Measurements from ENCODE around the gene CRMP1.

Gene CRMP1

DNA sequence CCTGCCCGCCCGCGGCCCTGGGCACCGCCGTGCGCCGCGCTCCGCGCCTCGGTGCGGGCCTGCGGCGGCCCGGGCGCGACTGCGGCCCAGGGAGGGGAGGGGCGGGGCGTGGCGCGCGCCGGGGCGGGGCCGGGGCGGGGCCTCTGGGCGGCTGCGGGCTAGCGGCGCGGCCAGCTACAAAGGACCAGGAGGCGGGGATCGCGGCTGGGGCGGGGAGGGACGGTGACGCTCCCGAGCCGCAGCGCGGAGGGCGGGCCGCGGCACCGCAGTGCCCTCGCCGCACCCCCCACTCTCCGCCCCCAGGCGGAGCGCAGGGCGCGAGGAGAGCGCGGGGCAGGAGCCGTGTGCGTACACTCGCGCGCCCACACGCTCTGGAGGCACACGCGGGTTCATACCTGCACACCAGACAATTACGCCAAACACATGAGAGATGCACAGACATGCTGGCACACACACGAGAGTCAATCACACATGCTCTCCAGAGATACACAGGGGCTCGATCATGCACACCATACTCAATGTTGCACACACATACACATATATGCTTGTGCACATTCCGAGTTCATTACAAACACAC, at the start of gene CRMP1:
TSS of gene CRMP1 (minus strand) at position 83 of the 577 bp plus-strand sequence. CDS start 117 bp downstream, outside the sequence.
- no peak for DNase-seq (ENCODE audit: low read depth in 3 of 3, low spot score in 1 of 3)

DNA sequence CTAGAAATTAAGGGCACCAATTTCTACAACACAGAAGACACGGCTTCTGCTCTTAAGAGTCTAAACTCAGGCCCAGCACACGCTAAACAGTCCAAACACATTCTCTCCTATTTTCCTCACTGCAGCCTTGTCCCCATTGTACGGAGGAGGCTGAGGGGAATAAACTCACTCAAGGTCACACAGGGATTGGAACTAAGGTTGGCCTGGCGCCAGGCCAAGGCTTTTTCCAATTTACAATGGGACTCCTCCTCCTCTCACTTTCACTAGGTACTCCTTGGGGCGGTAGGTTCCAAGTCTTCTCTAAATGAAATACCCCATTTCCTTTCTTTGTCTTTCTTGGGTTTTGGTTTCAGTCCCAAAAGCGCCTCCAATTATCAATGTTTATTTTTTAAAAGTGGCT, 48.7 kb upstream of the CRMP1 start:
- no peak for DNase-seq (ENCODE audit: low read depth in 3 of 3, low spot score in 1 of 3)

DNA sequence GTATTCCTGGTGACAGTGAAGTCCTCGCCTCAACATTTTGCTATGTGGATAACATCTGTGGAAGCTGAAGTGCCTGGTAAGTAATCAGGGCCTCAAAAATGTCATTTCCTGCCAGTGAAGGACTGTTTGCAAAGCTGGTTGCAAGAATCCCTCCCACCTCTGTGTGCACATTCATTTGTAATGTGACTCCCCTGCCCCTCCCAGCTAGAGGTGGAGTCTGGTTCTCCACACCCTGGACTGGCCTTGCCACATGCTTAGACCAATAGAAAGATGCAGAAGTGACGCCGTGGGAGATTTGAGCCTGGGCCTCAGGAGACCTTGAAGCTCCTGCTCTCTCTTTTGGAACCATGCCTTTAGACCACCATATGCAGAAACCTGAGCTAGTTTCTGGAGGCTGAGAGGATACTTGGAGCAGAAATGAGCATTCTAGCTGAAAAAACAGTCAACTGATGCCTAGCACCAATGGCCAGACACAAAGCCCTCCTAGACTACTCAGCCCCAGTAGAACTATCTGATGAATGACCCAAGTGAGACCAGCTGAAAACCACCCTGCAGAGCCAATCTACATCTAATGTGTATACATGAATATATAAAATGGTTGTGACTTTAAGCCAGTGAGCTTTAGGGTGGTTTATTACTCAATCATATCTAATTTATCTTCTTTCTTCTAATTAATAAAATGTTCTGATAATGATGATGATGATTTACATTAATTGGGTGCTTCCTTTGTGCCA, 47.8 kb upstream of the CRMP1 start:
- no peak for DNase-seq (ENCODE audit: low read depth in 3 of 3, low spot score in 1 of 3)

DNA sequence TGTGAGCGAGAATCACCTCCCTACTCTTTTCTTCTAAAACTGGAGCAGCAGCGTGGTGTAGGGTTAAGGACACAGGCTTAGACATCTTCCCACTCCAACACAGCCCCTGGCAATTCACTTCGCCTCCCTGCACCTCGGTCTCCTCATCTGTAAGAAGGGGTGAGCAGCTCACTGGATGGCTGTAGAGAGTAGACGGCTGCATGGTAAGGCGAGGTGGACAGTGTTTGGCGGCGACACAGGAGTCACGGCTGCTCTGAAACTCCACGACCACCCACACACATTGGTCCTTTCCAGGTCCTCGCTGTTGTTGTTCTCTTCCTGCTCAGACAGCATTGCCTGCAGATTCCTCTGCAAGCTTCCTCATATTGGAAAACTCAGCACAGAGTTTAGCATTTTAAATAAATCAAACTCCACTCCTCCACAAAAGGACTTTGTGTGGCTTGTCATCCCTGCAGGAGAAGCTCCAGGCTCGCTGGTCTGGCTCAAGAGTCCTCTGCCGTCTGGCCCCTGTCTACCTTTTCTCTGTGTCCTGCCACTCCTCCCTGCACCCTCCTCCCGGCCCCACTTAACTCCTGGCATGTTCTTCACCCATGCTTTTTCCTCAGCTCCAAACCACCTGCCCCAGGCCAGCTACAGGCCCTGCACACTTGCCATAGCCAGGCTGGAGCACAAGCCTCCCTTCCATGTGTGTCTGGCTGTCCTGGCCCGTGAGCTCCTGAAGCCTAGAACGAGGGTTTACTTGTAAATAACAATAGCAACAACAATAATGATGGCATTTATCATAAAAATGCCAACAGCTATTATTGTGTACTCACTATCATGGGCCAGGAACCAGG, 41.3 kb upstream of the CRMP1 start:
- DNase-seq (ENCODE audit: low read depth in 3 of 3, low spot score in 1 of 3) = no peak

DNA sequence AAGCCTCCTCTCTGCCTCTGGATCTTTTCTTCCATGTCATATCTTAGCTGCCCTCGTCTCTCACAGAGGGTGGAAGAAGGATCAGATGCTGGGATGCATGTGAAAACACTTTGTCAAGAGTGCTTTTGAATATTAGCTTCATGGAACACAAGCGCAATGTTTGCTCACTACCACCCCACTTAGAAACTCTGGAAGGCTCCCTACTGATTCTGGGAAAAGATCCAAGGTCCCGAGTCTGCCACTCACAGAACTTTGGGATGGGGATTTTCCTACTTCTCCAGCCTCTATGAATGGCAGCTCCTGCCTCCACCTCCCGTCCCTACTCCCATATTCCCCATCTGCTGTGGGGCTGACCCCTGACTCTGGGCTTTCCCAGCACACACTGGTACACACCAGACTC, 40.2 kb upstream of the CRMP1 start:
- no peak for DNase-seq (ENCODE audit: low read depth in 3 of 3, low spot score in 1 of 3)

DNA sequence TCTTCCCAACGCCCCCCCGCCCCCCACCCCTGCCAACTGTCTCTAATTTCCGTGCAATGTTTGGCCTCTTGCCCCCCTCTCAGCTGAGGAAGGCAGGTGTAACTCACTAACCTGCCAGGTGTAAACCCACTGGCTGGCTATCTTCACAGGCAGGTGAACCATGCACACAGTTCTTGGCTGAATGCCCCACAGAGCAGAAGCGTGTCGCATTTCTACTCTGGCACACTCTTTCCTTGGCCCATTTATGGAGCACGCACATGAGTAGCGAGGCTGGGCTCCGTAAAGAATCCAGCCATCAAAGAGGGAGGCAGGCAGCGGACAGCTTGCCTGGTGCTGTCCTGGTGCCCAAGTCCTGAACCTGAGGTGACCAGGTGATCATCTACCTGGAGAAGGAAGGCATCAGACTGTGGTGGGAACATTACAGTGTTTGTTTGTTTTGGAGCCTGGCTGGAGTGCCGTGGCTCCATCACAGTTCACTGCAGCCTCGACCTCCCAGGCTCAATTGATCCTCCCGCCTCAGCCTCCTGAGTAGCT, 39.2 kb upstream of the CRMP1 start:
- no peak for DNase-seq (ENCODE audit: low read depth in 3 of 3, low spot score in 1 of 3)

DNA sequence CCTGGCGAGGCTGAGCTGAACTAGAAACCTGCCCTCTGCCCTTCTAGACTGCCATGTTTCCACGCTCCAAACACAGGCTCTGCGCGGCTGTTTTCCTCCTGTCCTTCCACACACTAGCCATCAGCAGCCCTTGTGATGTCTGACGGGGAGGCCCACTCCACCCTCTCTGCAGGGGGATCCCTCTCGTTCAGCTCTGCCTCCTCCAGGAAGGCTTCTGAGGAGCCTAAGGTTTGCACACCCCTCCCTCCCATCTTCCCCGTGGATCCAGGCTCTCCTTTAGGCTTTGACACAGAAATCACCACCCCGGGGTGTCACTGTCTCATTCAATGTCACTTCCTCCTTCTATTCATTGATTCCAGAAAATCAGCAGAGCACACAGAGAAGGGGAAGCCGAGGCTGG, 38.6 kb upstream of the CRMP1 start:
- no peak for DNase-seq (ENCODE audit: low read depth in 3 of 3, low spot score in 1 of 3)

DNA sequence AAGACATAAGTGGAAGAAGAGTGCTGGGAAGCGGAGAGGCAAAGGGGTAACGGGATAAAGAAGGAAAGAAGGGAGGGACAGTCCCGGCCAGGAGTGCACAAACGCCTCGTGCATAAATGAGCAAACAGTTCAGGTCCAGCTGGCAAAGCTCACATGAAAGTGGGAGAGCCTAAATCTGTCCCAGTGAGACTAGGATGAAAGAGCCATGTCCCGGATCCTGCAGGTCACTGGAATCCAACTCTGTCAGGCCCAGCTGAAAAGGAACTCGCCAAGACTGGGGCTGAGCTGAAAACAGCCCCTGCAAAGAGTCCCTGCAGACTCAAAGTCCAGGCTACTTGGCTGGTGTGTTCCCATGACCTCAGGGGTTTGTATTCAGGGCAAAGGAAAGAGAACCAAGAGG, 38.0 kb upstream of the CRMP1 start:
- DNase-seq (ENCODE audit: low read depth in 3 of 3, low spot score in 1 of 3) = no peak

DNA sequence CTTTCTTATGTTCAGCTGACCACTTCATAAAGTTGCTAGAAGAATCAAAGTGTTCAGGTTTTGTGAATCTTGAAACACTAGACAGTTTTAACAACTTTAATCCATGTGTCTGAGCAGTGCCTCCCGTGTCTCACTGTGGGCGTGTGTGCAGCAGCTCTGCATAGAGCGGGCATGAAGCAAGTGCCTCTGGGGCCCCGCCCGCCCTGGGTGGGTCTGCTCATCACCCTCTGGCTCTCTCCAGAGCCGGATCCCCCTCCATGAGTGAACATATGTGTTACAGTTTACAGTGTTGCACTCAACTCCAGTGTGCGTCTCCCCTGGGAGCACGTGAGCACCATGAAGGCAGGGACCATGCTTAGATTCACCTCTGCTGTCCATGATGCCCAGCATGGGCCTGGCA, 37.6 kb upstream of the CRMP1 start:
- no peak for DNase-seq (ENCODE audit: low read depth in 3 of 3, low spot score in 1 of 3)

DNA sequence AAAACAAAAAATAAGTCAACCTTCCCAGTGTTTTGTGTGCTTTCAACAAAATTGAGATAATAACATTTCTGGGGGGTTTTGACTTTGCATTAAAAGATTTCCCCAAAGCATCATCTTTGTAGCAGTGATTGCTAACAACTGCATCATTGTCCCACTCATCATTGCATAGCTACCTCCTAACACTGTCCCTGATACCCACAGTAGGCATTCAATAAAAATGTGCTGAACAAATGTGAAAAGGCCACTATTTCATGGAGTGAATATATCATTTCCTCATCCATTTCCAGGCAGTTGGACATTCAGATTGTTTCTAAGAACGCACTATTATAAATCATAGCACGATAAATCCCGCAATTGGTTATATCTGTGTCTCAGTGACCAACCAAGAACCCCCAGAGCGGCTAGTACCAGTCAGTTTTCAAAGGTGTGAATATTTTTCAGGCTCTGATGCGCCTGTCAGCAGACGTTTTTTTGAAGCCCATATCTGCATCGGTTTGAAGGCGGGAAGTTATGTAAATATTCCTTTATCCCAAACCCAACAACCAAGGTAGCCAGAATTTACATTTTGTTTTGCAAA, 36.0 kb upstream of the CRMP1 start:
- DNase-seq (ENCODE audit: low read depth in 3 of 3, low spot score in 1 of 3) = no peak

DNA sequence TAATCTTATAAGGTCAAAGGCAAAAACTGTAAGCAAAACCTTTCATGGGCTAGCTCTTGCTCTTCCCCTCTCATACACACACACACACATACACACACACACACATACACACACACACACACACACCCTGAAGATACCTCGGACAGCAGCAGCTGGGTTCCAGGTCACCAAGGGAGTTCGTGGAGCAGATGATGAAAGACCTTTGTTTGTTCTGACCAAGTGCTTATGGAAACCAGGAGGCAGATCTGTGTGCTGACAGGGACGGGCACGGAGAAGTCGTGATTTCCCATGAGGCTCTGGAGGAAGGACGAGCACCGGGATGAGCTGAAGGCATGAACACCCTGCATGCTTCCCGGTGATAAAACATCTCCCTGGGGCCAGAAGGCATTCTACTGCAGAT, 35.4 kb upstream of the CRMP1 start:
- DNase-seq (ENCODE audit: low read depth in 3 of 3, low spot score in 1 of 3) = no peak

DNA sequence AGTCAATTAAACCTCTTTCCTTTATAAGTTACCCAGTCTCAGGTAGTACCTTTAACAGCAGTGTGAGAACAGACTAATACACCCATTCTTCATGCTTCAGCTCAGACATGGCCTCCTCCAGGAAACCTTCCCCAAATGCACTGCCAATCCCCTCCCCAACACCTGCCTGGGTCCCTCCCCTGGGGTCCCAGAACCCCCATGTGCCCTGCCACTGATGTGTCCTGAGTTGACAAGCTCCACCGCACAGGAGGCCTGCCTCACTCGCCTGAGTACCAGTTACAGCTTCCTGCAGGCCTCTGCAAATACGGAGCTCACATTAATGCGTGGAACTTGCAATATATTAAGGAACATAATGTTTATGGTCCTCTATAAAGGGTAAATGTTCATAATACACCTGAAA, 34.9 kb upstream of the CRMP1 start:
- no peak for DNase-seq (ENCODE audit: low read depth in 3 of 3, low spot score in 1 of 3)

DNA sequence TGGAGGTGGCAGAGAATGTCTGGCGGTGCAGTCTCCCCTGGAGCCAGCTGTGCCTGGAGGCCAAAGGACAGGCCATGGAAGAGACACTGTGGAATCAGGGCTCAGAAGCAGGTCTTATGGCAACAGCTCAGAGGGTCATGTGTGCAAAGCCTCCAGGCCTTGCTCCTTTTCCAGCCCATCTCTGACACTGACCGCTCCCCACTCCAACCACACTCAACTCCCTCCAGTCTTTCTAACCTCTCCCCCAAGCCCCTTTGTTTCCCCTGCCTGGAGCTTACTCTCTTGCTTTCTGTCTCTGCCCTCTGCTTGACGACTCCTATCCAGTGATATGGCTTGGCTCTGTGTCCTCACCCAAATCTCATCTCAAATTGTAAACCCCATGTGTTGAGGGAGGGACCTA, 34.2 kb upstream of the CRMP1 start:
- no peak for DNase-seq (ENCODE audit: low read depth in 3 of 3, low spot score in 1 of 3)

DNA sequence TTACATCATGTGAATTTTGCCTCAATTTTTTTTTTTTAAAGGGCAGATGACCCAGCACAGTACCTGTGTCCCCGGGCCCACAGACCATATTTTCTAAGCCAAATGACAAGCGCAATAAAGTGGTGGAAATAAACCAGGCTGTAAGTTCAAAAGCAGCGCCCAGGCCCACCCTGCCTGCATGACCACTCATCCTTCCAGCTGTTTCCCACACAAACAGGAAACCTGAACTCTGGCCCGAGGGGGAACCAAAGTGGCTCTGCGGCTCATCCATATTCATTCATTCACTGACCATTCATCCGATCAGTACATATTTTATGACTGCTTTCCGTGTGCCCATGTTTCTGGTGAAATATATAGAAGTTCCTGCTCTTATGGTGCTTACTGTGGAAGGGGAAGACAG, 33.7 kb upstream of the CRMP1 start:
- DNase-seq (ENCODE audit: low read depth in 3 of 3, low spot score in 1 of 3) = no peak

DNA sequence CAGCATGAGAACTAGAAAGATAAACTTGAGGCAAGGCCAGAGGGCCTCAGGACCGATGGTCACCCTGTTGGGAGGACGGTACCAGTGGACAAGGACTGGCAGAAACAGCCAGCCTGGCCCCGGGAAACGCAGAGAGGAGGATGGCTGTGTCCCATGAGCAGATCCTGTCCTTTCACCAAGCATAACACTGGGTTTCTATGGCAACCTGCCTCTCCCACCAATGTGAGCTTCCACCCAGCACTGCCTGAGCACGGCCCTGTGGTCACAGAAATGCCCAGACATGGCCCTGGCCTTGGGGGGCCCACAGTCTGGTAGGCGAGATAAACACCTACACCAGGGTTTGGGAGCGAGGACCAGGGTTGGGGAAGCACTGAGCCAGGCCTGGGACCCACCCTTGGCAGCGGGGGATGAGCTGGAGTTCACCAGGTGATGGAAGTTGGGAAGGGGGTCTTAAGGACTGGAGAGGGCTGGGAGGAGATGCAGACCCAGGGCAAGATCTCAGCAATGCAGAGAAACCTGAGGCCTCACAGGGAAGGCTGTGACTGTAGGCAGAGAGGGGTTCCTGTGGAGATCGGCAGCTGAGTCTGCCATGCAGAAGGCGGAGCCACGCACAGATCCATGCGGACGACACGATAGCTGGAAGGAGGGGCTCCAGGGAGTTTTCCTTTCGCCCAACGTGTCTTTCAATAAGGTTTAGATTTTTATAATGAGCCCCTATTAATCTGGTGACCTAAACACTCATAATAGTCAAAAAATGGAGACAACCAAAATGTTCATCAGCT, 32.7 kb upstream of the CRMP1 start:
- DNase-seq (ENCODE audit: low read depth in 3 of 3, low spot score in 1 of 3) = no peak

DNA sequence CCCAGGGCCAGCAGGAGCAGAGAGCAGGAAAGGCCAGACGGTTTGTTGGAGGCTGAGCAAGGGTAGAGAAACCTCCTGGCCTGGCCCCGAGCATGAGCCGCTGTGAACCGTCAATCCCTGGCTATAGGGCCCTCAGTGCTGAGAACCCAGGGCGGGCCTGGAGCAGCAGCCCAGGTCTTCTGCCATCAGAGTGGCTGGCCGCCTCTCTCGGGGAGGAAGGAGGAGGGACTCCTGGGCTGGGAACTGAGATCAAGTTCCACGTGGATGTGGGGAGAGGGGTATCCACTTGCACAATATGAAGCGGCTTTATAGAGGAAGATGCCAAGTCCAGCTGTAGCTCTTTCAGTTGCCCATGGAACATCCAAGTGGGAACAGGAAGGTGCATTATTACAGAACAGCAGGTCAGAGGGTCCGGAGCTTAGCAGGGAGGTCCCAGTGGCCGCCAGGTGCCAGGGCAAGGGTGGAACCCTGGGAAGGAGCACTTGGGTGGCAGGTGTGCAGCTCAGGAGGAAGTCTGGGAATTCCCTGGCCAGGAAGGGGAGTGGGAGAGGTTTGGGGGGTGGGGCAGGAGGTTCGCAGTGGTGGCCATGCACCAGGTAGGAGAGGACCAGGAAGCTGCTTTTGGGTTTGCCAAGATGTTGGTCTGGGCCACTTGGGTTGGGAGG, 31.7 kb upstream of the CRMP1 start:
- no peak for DNase-seq (ENCODE audit: low read depth in 3 of 3, low spot score in 1 of 3)

DNA sequence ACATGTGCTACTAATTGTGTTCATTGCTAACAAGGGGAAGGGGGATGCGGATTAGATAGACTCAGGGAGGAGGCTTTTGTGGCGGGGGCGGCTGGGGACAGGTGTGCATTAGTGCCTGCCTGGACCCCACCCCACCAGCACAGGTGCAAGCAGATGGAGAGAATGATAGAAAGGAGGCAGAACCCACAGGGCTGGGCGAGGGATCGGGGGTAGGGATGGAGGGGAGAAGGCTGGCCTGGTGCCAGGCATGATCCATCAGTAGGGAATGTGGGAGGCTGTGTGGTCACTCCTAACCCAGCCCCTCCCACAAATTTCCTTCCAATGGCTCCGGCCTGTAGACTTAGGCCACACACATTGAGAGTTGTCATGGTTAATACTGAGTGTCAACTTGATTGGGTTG, 30.5 kb upstream of the CRMP1 start:
- DNase-seq (ENCODE audit: low read depth in 3 of 3, low spot score in 1 of 3) = no peak

DNA sequence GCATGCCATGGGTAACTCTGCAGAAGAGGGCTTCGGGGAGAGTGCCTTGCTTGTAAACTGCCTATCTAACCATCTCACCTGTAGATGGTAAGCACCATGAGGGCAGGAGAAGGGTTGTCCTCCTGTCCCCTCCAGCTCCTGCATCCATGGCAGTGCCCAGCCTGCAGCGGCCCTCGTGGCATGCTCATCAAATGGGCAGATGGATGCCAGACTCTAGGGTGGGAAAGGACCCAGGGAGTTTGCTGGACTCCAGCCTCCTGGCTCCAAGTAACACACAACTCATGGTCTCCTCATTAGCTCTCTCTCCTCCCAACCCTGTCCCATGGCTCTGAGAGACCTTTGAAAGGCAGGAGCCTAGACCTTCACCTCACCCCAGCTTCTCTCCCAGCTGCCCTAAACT, 29.7 kb upstream of the CRMP1 start:
- no peak for DNase-seq (ENCODE audit: low read depth in 3 of 3, low spot score in 1 of 3)

DNA sequence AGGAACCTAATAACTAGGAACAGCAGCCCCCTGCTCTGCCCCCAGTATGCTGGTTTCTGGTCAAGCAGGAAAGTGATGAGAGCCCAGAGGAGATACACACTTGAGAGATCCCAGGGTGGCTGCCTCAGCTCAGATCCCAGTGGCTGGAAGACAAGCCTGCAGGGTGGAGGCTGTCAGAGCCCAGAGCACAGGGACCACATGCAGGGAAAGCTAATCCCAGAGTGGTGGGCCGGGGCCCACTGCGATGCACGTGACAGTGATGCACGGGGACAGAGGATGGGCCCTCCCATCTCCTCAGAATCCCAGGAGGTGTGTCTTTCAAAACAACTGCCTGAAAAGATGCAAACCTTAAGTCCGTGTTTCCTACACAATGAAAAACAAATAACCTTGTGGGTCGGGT, 29.1 kb upstream of the CRMP1 start:
- no peak for DNase-seq (ENCODE audit: low read depth in 3 of 3, low spot score in 1 of 3)

All from stimulated activated CD4-positive, alpha-beta T cell treated with anti-CD3 and anti-CD28 coated beads, TNF-alpha, amount 100 ng/mL, for 1 hour (primary cell).